HG03469 (cell line): ENCODE data around the gene GRIK2.

ENCODE experiments used
- ATAC-seq: cut with Tn5 transposase; IDR thresholded peaks from one replicate; pipeline ENCODE4 v1.9.1; 2021; ENCODE audit warnings: mild to moderate bottlenecking, moderate library complexity, moderate number of reproducible peaks; ENCODE audit not compliant: unreplicated experiment

The GRIK2 gene

GRCh38 chr6:101853231-101854085, 459.9 kb downstream of the GRIK2 start:
- no peak for ATAC-seq

- ATAC-seq = no peak
Observed at GRCh38 chr6:101876431-101876830, 482.9 kb downstream of the GRIK2 start.

- no peak for ATAC-seq
Observed at GRCh38 chr6:101878554-101879276, 485.2 kb downstream of the GRIK2 start.

- ATAC-seq = no peak
Observed at GRCh38 chr6:101879782-101880181, 486.3 kb downstream of the GRIK2 start.

GRCh38 chr6:101883505-101883904, 490.0 kb downstream of the GRIK2 start:
- no peak for ATAC-seq

- ATAC-seq = no peak
Observed at GRCh38 chr6:101887532-101887931, 494.0 kb downstream of the GRIK2 start.

GRCh38 chr6:101907356-101908217, 514.1 kb downstream of the GRIK2 start:
- no peak for ATAC-seq

GRCh38 chr6:101909366-101909765, 515.9 kb downstream of the GRIK2 start:
- no peak for ATAC-seq

- ATAC-seq = no peak
Observed at GRCh38 chr6:101912311-101912710, 518.8 kb downstream of the GRIK2 start.

GRCh38 chr6:101918471-101918870, 525.0 kb downstream of the GRIK2 start:
- no peak for ATAC-seq

GRCh38 chr6:101921829-101922450, 528.4 kb downstream of the GRIK2 start:
- no peak for ATAC-seq

GRCh38 chr6:101926149-101926925, 532.8 kb downstream of the GRIK2 start:
- ATAC-seq = no peak

- no peak for ATAC-seq
Observed at GRCh38 chr6:101931766-101932165, 538.3 kb downstream of the GRIK2 start.

GRCh38 chr6:101932704-101933103, 539.2 kb downstream of the GRIK2 start:
- ATAC-seq = no peak

GRCh38 chr6:101935732-101936131, 542.2 kb downstream of the GRIK2 start:
- no peak for ATAC-seq

- ATAC-seq = no peak
Observed at GRCh38 chr6:101936516-101936915, 543.0 kb downstream of the GRIK2 start.

GRCh38 chr6:101937108-101937507, 543.6 kb downstream of the GRIK2 start:
- ATAC-seq = no peak

- no peak for ATAC-seq
Observed at GRCh38 chr6:101940391-101940790, 546.9 kb downstream of the GRIK2 start.

GRCh38 chr6:101956961-101957360, 563.5 kb downstream of the GRIK2 start:
- ATAC-seq = no peak

GRCh38 chr6:101961357-101961756, 567.8 kb downstream of the GRIK2 start:
- ATAC-seq = no peak
